Stimulated activated CD8-positive, alpha-beta memory T cell treated with anti-CD3 and anti-CD28 coated beads, Interleukin-4, amount 100 ng/mL, for 24 hours (primary cell): ENCODE measurements around the gene PDE1C.

ENCODE experiments used
- DNase-seq: peaks from one replicate; pipeline ENCODE4 v3.0.0-alpha.2; 2020; ENCODE audit warnings: low read depth

PDE1C gene

DNA sequence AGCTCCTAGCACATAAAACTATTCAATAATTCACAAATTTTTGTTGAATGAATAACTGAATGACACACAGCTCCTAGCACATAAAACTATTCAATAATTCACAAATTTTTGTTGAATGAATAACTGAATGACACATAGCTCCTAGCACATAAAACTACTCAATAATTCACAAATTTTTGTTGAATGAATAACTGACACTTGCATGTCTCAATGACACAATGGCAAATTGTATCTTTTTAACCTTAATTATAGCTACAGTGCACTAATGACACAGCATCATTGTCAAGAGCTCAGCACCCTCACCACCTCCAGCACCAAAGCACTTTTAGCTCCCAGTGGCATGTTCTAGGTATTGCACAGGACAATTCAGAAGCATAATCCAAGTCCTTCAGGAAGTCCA, 131.6 kb downstream of the PDE1C start:
- no peak for DNase-seq

GRCh38 chr7:31937982-31938381, 132.2 kb downstream of the PDE1C start:
- DNase-seq, result no peak

GRCh38 chr7:31935124-31936054, 134.8 kb downstream of the PDE1C start:
- DNase-seq, result no peak

- DNase-seq, result no peak
Observed at GRCh38 chr7:31934551-31934950, 135.7 kb downstream of the PDE1C start.

DNA sequence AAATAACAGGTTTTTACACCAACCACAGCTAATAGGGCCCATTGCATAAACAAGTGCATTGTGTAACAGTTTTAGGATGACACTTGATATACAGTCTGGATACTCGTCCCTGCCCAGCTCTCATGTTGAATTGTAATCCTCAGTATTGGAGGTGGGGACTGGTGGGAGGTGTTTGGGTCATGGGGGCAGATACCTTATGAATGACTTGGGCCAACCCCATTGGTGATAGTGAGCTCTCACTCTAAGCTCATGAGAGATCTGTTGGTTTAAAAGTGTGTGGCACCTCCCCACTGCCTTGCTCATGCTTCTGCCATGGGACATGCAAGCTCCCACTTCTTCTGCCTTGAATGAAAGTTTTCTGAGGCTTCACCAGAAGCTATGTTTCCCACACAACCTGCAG, 136.7 kb downstream of the PDE1C start:
- DNase-seq, result no peak

DNA sequence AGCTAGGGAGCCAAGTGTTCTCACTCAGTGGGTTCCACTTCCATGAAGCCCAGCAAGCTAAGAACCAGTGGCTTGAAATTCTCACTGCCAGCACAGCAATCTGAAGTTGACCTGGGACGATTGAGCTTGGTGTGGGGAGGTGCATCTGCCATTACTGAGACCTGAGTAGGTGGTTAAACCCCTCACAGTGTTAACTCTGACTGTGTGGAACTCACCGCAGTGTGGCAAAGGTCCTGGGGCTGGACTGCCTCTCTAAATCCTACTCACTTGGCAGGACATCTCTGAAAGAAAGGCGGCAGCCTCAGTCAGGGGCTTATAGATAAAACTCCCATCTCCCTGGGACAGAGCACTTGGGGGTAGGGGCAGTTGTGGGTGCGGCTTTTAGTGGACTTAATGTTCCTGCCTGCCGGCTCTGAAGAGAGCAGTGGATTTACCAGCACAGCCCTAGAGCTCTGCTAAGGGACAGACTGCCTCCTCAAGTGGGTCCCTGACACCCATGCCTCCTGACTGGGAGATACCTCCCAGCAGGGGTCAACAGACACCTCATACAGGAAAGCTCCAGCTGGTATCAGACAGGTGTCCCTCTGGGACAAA, 143.1 kb downstream of the PDE1C start:
- DNase-seq, result no peak

DNA sequence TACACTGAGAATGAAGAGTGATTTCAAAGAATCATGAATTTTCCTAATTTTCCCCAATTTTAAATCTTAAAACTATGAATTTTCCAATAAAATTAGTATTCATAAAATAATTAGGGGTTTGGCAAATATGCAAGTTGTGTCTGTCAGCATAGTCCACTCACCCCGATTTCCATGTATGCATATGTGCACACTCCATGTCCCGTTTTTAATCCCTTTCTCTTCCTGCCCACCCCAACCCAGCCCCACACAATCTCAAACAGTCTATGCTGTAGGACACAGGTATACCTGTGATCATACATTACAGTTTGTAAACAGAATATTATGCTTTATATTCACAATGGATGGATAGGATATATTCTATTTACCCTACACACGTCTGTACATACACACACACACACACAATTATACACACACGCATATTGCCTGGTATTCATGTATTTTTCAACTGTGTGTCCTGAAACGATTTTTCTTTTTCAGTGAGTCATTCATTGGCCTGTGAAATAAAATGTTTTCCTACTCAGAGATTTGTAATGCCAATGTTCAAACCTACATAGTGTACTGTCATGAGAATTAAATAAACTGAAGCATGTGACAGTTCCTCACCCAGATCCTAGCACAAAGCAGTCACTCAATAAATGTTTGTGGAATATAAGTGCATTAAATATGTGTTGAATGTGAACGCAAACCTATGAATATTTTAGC, 144.3 kb downstream of the PDE1C start:
- no peak for DNase-seq

DNA sequence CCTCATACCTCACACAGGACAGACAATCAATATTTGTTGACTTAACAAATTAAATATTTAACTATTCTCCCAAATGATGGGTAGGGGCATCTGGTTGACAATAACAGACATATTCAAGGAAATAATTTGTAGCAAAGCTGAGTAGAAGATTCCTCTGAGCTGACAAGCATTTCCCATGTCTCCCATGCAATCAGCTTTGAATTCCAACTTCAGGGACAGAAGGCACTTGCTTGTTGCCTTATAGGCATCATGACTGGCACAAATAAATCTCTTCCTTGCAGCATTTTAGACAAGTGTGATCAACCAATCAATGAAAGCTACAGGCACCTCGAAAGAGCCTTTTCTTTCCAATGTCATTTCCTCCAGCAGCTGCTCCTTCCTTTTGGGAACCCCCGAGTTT, 146.0 kb downstream of the PDE1C start:
- no peak for DNase-seq

GRCh38 chr7:31922848-31923247, 147.4 kb downstream of the PDE1C start:
- no peak for DNase-seq

DNA sequence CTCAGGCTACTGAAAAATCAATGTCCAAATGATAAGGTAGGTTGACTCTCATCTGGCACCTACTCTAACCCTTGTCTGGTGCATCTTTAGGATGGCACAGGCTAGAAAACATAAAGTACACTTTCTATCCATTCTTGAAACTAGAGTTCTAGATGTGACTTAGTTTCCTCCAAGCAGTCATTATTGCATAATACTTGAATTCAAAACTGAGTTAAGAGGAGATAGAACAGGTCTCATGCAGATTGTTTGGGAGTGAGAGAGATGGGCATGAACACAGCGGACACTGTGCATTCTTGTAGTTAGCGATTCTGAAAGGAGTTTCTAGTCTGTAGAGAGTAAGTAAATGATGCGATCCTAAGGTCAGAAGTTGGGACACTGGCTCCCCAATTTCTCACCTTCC, 149.2 kb downstream of the PDE1C start:
- no peak for DNase-seq

DNA sequence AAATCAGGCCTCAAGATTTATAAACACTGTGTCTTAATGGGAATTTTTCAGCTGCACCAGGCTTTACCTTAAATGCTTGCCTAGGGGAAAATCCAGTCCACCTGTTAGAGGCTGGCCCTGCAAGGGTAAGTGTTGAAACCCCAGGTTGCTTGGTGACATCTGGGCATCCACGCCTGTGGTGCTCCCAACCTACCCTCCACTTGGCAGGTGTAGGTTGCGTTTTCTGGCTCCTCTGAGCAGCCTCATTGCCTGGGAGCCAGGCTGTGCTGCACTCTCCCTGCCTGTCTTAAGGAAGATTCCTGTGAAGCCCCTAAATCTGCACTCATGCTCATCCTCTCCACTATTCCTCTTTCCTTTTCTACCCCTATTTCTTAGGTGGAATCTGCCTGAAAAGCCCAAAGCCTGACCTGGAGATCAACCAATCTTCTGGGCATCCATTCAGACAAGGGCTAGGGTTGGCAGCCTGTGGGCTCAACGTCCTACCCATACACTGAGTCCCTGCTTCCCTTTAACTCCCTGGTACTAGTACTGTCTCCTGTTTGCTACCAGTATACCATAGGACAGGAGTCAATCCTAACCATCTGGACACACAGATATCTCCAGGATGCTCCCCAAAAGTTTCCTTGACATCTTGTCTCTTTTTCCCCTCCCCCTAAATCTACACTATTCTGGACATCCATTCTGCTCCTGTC, 150.4 kb downstream of the PDE1C start:
- no peak for DNase-seq

DNA sequence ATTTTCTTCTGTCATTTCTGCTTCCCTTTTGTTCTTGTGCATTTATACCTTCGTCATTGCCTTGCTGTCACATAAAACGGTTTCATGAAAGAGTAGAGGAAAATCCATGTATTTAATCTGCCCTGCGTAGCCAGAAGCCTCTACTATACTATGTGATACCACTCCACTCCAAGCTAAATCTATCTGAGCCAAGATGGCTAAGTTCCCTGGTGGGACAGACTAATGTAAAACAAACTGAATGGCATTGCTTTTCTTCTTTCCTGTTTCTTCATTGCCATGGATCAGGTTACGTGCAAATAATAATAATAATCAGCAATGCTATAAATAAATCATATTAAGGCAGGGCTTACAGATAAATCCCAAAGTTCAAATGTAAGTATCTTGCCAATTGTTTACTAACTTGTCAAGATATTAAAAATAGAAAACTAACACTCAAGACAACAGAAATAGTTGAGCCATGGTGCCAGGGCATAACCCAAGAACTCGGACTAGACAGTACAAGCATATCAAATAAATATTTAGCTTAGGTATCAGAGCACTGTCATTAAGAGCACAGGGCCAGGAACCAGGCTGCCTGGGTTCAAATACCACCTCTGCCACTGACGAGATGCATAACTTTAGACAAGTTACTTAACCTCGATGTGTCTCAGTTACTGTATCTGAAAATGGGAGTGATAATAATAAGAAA, 151.4 kb downstream of the PDE1C start:
- DNase-seq, result no peak

GRCh38 chr7:31917256-31917655, 153.0 kb downstream of the PDE1C start:
- DNase-seq, result no peak

DNA sequence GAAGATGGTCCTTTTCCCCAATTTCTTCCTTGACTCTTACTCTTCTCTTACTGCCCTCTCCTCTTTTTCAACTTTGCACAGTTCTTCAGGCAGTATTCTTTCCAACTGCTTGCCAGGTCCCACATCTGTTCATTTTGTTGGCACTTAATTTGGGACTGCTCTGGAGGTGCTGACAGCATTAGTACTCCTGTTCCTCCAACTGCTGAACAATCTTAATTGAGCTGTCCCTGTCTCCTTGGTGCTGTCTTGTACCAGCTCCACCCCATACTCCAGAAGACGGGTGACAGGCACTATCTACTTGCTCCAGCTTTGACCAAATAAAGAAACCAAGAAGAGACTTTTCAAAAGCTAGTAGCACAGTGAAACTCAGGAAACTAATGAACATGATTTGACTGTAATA, 160.0 kb downstream of the PDE1C start:
- no peak for DNase-seq

DNA sequence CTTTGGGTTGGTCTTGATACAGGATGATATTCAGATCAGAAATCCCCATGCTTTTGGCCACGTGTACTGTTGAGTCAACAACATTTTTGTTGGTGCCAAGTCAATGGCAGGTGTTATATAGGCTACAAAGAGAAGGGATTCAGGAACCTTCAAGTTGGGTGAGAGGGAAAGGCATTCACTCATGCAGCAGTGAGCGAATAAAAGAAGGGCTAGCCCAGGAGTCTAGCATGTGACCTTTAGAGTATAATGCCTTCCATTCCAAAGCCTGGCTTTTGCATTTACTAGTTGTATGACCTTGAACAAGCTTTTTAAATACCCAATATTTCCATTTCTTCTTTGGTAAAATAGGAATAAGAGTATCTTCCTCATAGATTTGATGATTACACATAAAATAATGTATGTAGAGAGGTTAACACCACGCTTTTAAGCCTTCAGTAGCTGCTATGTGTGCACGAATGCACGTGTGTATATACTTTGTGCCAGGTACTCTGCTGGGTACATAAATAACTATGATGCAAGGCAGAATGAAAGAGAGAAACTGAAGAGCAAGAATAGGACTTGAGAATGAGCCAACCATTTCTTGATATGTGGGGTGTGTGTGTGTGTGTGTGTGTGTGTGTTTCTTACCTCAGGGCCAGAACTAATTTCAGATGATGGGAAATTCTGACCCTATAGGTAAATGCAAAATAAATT, 163.6 kb downstream of the PDE1C start:
- no peak for DNase-seq

GRCh38 chr7:31903962-31904361, 166.2 kb downstream of the PDE1C start:
- DNase-seq, result no peak

DNA sequence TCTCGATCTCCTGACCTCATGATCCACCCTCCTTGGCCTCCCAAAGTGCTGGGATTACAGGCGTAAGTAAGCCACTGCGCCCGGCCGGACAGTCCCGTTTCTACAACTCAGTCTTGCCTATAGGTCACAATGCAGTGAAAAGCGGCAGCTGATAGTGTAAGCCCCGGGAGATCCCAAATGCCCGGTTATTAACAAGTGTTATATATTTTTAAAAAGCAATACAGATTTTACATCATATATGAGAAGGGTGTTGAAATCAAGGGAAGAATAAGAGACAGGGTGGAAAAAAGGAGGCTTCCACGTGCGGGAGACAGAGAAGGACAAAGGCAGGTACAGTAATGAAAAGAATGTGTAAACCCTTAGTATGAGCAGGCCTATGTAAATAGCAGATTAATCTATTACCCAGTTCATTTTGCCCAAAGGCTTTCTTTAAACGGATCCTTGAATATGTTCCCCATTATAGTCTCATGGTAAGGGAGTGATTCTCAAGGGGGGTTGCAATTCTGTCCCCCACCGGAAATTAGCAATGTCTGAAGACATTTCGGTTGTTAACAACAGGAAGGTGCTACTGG, 170.8 kb downstream of the PDE1C start:
- DNase-seq, result no peak

GRCh38 chr7:31896925-31897324, 173.3 kb downstream of the PDE1C start:
- no peak for DNase-seq

DNA sequence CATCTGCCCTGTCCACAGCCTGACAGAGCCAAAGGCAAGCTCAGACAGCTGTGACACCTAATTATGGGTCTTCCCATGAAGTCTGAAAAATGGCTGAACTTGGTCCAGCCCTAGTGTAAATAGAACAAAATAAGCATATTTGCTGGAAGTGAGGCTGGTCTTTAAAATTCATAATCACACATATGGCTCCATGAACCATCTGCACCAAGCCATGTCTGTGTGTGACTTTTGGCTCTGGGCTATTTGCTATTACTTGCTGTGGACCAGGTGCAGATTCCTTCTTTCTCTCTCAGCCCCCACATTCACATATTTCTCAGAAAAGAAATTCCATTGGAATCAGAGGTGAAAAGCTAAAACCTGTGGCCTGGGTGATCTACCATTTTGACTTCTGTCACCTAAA, 175.9 kb downstream of the PDE1C start:
- DNase-seq, result no peak

DNA sequence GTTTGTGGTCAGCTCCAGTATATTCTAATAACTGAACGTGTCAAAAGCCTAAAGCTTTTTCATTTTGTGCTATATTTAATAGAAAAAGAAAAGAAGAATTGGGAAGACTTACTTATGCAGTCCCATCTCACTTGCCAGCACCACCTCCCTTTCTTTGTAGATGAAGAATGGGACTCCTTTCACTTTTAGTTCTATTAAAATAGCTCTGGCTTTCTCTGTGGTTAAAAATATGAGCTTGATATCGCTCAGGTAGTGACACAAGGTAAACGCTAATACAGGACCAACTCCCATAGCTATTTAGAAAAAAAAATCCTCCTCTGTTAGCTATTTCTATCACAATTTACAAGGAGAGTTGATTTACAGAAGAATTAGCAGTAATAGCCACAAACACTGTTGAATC, 176.8 kb downstream of the PDE1C start:
- no peak for DNase-seq
